ENCODE results near the gene KCNAB2.

Gene KCNAB2

DNA sequence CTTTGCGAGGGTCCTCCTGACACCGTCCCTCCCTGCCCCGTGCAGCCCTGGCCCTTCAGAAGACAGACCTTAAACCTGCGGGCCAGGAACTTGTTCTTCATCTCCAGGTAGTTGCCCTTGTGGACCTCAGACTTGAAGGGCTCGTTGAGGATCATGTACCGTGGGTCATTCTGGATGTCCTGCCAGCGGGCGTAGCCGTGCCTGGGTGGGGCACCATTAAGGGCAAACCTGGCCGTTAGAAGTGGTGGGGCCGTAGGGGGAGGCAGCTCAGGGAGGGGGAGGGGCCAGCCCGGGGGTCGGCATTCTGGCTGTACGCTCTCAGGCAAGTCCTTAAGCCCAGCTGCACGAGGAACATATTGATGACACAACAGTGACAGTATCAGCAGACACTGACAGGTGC lies 64.6 kb downstream of the KCNAB2 start:
- DNase-seq (ENCODE audit: low spot score): no peak

DNA sequence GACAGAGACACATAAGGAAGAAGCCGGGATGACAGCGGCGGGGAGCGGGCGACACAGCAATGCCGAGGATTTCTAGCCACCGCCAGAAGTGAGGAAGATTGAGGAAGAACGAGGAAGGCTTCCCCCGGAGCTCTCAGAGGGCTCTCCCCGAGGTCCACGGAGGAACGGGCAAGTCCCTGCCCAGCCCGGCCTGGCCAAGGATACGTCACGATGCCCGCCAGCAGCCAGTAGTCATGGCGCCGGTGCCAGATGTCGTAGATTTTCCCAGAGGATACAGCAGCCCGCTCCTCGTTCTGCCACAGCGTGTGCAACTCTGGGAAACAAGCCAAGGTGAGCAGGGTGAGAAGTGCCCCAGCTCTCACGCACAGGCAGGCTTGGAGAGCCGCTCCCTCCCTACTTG lies 65.9 kb downstream of the KCNAB2 start:
- DNase-seq (ENCODE audit: low spot score): no peak

DNA sequence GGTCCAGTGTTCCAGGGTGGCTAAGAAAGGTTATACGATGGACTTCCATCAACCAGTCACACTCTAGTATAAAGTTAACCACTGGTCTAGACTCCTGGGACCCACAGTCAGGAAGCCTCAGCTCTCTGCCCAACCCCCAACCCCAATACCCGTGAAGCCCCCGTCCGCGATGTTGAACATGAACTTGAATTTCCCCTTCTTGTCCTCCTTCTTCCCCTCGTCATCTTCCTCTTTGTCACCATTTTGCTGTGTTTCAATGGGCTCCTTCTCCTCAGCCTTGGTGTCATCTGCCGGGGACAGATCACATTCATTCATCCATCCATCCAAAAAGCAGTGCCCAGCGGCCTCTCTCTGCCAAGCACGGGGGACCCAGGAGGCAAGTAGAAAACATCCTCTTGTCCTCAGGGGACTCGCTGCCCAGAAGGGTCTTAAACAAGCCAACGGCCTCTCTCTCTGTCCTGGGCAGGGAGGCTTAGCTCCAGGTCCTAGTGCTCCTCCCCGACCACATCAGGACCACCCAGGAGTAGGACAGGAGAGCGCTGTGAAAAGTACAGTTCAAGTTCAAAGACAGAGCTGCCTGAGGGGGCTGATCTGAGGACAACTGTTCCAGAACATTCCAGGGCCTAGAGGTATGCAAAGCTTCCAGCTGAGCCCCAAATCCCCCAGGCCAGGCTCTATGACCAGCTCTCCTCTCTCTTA lies 66.5 kb downstream of the KCNAB2 start:
- no peak for DNase-seq (ENCODE audit: low spot score)

DNA sequence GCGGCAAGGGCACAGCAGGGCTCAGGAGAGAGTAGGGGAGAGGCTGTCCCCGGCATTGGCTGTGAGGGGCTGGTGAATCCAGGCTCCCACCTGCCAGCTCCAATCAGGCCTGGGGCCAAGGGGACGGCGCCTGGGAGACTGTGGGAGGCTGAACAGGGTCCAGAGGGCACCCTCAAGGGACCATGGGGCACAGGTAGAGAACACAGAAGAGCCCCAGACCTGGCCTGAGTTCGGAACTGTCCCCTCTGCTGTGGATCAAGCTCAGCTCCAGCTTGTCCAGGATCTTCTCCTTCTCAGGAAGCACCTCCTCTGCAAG lies 67.0 kb downstream of the KCNAB2 start:
- DNase-seq (ENCODE audit: low spot score): no peak

DNA sequence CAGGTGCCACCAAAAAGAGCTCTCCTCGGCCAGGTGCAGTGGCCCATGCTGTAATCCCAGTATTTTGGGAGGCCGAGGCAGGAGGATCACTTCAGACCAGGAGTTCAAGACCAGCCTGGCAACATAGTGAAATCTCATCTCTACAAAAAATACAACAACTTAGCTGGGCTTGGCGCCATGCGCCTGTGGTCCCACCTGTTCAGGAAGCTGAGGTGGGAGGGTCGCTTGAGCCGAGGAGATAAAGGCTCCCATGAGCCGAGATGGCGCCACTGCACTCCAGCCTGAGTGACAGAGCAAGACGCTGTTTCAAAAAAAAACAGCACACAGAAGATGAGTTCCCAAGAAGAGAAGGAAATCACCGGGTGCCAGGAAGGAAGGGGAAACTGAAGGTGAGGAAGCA lies 67.4 kb downstream of the KCNAB2 start:
- no peak for DNase-seq (ENCODE audit: low spot score)

DNA sequence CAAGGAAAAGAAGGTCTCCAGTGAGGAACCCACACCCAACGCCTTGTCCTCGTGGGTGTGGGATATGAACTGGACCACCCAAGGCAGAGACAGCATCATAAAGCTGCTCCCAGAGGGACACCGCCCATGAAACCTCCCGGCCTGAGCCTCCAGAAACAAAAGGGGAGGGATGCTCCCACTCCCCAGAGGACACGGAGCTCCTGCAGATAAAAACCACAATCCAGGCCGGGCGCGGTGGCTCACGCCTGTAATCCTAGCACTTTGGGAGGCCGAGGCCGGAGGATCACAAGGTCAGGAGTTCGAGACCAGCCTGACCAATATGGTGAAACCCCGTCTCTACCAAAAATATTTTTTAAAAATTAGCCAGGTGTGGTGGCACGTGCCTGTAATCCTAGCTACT lies 68.1 kb downstream of the KCNAB2 start:
- no peak for DNase-seq (ENCODE audit: low spot score)

DNA sequence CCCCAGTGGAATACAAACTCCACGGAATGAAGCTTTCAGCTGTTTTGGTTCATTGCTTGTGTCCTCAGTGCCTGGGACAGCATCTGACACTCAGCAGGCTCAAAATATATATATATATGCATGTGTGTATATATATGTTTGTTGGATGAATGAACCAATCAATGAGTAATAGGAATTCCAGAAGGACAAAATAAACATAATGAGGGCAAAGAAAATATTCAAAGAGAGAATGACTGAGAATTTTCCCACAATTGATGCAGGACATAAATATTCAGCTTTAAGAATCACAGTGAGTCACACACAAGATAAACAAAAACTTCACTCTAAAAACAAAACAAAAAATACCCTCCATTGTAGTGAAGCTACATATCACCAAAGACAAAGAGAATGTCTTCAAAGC lies 70.4 kb downstream of the KCNAB2 start:
- no peak for DNase-seq (ENCODE audit: low spot score)

DNA sequence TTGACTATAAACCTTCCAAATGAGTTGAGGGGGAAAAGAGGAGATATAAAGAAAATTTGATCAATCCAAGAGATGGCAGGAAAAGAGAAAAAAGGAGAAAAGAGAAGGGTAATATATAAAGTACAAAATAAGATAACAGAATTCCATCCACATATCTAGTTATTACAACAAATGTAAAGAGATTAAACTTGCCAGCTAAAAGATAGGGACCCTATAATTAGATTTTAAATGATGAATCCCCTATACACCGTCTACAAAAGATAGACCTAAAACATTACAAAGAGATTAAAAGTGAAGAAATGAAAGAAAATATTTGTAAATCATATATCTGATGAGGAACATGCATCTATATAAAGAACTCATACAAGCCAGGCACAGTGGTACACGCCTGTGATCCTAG lies 71.4 kb downstream of the KCNAB2 start:
- DNase-seq (ENCODE audit: low spot score): no peak

DNA sequence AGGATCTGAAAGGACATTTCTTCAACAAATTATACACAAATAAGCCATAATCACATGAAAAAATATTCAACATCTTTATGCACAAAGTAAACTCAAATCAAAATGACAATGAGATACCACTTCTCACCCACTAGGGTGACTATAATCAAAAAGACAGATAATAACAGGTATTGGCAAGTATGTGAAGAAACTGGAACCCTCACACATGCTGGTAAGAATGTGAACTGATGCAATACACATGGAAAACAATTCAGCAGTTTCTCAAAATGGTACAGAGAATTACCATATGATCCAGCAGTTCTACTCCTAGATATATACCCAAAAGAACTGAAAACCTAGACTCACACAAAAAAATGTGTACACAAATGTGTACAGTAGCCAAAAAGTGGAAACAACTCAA lies 71.9 kb downstream of the KCNAB2 start:
- DNase-seq (ENCODE audit: low spot score): no peak

DNA sequence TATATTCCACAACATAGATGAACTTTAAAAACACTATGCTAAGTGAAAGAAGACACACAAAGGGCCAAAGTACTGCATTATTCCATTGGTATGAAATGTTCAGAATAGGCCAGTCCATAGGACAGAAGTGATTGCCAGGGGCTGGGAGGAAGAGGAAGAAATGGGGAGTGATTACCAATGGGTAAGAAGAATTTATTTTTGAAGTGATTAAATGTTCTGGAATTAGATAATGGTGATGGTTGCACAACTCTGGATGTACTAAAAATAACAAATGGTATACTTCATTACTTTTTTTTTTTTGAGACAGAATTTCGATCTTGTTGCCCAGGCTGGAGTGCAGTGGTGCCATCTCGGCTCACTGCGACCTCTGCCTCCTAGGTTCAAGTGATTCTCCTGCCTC lies 72.7 kb downstream of the KCNAB2 start:
- no peak for DNase-seq (ENCODE audit: low spot score)

DNA sequence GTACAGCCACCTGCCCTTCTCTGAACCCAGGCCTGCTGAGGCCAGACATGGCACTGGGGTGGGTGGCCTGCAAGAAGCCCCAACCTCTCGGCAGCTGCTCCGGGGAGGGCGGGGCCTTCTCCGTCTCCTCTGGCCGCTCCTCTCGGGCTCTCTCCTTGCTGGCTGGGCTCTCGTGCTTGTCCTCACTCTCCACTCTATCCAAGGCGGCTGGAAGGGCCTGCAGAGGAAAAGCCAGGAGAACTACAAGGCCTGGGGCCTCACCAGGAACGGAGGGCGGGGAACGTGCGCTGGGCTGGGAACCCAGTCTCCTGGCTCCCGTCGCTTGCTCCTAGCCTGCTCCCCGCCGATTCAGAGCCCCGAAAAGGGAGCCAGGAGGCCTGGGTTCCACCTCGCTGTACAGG lies 75.3 kb downstream of the KCNAB2 start:
- no peak for DNase-seq (ENCODE audit: low spot score)

DNA sequence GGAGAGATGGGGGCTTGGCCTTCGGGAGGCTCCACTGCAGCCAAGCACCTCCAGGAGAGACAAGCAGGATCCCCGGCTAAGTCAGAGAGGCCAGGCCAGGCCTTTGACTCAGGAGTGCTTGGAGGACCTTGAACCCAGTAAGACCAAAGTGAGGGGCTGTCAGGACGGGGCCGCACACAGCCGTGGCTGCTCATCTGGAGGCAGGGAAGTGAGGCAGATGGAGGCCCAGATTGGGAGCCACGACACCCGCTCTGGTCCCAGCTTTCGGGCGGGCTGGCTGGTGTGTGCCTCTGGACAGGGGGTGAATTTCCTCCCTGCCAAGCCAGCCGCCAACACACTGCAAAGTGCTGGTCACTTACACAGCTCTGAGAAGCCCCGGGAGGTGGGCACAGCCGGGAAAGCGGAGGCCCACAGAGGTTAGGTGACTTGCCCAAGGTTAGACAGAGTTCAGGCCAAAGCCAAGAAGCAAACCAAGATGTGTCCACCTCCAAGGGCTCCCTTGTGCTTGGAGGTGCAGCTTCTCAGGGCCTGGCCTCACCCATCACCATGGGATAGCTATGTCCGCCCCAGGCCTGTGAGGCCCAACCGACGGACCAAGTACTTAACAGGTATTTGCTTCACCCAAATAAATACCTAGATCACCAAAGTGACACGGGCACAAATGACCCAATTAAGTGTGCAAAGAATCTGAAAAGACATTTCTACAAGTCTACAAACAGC lies 76.1 kb downstream of the KCNAB2 start:
- DNase-seq (ENCODE audit: low spot score): no peak

DNA sequence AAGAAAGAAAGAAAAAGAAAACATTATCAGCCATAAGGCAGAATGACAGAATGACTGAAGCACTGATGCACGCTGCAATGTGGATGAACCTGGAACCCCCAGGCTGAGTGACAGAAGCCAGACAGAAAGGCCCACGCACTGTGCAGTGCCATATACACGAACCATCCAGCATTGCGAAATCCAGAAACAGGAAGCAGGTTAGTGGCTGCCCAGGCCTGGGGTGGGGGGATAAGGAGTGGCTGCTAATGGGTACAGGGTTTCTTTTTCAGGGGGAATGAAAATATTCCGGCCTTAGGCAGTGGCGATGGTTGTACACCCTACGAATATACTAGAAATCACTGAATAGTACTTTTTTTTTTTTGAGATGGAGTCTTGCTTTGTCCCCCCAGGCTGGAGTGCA lies 77.4 kb downstream of the KCNAB2 start:
- DNase-seq (ENCODE audit: low spot score): no peak

DNA sequence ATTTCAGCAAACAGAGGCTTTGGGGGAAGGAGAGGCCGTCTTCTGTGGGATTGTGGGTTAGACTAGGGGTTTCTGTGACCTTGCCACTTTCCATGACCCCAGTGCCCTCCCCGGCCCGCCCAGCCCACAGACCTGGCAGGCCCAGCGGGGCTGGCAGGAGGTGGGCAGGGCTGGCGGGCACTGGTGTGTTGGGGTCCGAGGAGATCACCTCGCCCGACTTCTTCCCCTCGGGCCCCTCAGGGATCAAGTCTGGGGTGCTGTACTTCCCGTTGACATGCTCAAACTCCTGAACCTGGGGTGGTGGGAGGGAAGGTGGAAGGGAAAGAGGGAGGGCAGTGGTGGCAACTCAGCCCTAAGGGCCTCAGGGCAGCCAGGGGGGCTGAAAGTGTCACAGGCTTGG lies 78.1 kb downstream of the KCNAB2 start:
- DNase-seq (ENCODE audit: low spot score): no peak

DNA sequence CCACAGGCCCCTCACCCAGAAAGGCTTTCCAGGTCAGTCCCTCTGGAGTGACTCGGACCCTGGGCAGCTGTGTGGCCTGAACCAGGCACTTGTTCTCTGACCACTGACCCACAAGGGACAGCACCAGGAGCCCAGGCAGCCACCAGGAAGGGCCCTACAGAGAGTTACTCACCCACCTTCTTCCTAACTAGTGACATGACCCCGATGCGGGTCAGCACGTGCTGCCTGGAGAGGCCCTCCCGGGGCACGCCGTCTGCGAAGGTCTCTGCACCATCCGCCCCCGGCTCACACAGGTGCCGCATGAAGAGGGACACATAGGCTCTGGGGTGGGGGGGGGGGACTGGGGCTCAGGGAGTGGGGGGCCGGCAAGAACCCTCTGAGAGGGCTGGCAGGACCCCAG lies 78.7 kb downstream of the KCNAB2 start:
- DNase-seq (ENCODE audit: low spot score): no peak

DNA sequence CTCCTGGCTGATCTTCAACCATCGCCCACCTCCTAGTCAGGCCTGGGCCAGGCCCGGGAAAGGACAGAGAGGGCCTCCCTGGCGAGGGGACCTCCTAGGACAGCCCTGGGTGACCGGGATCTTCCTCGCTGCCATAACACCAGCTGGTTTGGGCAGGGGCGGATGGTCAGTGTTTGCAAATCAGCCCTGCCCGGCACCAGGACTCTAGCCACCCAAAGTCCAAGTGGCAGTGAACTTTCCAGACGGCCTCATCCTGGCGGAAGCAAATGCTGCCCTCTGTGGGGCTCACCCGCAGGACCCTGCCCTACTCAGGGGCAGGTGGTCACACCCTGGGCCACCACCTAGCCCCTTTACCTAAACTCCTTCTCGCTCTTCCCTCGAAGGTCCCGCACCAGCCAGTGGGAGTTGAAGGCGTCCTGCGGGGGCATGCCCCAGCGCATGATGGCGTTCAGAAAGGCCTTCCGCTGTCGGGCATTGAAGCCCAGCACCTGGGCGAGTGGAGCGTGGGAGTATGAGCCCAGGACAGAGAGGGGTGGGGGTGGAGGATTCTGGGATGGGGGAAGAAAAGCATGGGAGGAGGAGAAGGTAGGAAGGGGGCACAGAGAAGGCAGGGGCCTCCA lies 79.2 kb downstream of the KCNAB2 start:
- DNase-seq (ENCODE audit: low spot score): no peak

DNA sequence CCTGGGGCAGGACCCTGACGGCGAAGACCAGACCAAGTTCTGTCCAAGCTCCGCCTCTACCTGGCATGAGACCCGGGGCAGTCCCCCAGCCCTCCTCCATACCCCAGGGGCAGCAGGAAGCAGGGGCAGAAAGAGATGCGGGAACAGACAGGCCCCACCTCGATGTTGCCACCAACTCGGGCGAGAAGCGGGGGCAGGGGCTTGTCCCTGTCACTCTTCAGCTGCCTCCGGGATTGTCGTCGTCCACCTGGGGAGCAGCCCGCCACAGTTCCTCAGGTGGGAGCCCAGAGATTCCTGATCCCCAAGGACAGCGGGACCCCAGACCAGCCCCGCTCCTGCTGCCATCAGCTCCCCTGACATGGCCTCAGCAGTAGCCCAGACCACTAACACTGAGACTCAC lies 79.7 kb downstream of the KCNAB2 start:
- DNase-seq (ENCODE audit: low spot score): no peak

DNA sequence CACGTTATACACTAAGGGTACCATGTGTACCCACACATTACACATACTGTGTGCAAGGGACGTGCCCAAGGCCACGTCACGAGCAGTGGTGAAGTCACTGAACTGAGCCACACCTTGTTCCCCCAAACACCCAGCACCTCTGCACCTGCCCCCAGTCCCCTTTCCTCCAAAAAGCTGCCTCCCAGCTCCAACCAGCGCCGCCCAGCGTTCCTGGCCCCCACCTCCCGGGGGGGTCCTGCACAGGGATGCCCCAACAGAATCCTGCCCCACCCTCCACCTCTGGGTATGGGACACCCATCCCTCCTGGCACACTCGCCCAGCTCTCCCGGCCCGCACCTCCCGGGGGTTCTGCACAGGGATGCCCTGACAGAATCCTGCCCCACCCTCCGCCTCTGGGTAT lies 80.3 kb downstream of the KCNAB2 start:
- no peak for DNase-seq (ENCODE audit: low spot score)

DNA sequence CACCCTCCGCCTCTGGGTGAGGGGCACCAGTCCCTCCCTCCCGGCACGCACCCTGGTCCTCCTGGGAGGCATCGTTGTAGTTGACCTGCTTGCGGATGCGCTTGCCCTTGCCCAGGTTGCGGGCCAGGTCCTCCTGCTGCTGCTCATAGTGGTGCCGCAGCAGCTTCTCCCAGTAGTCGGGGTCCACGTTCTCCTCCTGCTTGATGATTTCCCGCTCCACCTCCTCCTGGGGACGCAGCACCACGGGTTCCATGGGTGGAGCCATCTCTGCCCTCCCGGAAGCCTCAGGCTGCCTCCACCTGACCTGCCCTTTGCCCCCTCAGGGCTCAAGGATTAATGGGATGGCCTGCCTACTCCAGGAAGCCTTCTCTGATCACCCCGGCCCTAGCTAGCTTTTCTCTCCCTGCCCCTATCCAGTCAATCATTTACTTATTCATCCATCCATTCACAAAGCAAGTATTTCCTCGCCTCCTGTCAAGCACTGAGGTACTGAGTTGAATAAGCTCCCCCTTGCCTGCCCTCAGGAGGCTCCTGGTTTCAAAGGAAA lies 80.9 kb downstream of the KCNAB2 start:
- DNase-seq (ENCODE audit: low spot score): no peak

DNA sequence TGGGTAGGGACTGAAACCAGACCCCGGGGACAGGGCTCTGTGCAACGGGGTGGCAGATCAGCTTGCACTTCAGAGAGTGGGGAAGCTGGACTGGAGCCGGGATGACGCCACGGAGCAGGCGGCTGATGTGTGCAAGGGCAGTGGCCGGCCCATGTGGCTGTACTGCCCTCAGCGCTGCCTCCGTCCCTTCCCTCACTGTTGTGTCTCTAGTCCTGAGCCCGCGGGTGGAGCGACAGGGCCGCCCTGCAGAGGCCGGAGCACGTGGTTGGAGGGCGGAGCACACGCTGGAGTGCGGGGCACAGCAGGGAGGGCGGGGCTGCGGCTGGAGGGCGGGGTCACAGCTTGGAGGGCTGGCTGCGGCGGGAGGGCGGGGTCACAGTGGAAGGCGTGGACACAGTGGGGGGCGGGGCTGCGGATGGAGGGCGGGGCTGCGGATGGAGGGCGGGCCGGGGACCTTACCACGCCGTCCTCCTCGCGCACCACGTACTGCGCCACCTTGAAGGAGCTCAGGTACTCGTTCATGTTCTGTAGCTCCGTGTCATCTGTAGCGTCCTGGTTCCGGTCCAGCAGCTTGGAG lies 82.0 kb downstream of the KCNAB2 start:
- peak; percentile 73 for DNase-seq (ENCODE audit: low spot score)

DNA sequence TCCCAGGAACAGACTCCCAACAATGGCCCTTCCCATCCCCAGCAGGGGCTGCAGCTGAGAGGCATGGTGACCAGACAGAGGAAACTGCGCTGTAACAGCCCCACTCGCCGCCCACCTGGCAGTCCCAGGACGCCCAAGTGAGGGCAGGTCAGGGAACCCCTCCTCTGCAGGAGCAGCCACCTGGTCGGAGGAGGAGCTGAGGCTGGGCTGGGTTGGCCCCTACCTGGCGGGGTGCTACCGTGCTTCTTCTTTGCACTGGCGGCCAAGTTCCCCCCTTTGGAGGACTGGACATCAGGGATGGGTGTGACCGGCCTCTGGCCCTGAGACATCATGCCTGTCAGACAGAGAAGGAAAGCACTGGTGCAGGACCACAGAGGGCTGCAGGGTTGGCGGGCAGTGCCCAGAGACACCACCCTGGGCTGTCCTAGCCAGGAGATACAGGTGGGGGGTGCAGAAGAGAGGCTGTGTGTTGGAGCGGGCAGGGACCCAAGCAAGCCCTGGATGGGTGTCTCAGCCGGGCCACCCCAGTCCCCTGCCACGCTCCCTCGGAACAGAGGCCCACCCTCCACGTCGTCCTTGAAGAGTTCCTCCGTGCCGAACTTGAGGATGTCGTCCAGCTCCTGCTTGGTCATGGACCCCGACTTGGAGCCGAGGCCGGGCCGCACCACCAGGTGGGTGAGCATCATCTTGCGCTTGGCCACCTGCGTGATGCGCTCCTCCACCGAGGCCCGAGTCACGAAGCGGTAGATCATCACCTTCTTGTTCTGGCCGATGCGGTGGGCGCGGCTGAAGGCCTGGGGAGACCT lies 82.8 kb downstream of the KCNAB2 start:
- DNase-seq (ENCODE audit: low spot score): no peak

DNA sequence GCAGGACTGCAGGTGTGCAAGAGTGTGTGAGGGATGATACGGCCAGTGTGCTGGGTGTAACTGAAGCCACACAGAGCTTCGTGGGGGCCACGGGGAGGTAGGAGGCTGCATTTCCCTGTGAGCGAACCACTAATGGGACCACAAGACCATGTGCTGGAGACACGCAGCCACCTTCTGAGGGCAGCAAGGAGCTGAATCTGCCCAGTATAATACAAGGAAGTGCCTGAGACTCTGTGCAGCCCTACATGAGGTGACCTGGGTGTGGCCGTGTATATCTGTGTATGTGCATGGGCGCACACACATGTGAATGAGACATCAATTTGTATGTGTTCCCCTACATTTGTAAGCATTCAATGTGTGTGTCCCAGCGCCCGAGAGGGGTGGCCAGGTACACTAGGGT lies 83.6 kb downstream of the KCNAB2 start:
- DNase-seq (ENCODE audit: low spot score): no peak

Measured in activated CD4-positive, alpha-beta T cell treated with anti-CD3 and anti-CD28 coated beads, Interleukin-2, Interleukin-4, amounts not matched to agents 100 ng/mL and 50 ng/mL, durations not matched to agents 16 hours and 8 hours (primary cell).